ENCODE results near the gene NUP62. TPM values are rescaled to one million over a fixed set of nuclear protein-coding genes. Genes with fewer than 3 reads are reported as not detected.

Gene NUP62
- total RNA-seq (2021; ENCODE audit: unreplicated experiment), result 85.2 TPM
- 61.1 and 61.5 TPM in 2 replicates for polyA plus RNA-seq (2012)
- Bru-seq, nascent RNA, result percentile 89 among the genes with signal in this experiment
- BruChase-seq, experiment 1, labeled RNA remaining after a 6-hour chase, result percentile 93 among the genes with signal in this experiment
- BruChase-seq, experiment 2, labeled RNA remaining after a 2-hour chase, result percentile 98 among the genes with signal in this experiment
- long read RNA-seq, transcript NUP62-202 (2 exons, 3,479 nt), result minor isoform, 41 of 204 reads
- long read RNA-seq, transcript NUP62-208 (2 exons, 3,590 nt), result minor isoform, 5 of 204 reads
- long read RNA-seq, transcript NUP62-201 (3 exons, 2,870 nt), result major isoform, 42 of 204 reads
- long read RNA-seq, transcript NUP62-211 (3 exons, 2,053 nt), result minor isoform, 33 of 204 reads
- long read RNA-seq, partial matches to known transcripts, result 0 of 204 reads
- long read RNA-seq, other reads (novel, unspliced or antisense), result 78 of 204 reads

GRCh38 chr19:49929121-49929610 is at the start of gene NUP62, which contains the start of gene ATF5:
NUP62 (minus strand) TSS chr19:49929504; CDS start chr19:49909807, 19,697 bp downstream.
ATF5 (plus strand) TSS chr19:49929205; CDS start chr19:49930851, 1,646 bp downstream.
- H2AFZ ChIP-seq (ENCODE audit: low read depth, low read length, poor library complexity, severe bottlenecking), result no peak within 1 kb of the TSS
- no peaks in the 10 kb centered on the region for H4K20me1 ChIP-seq (ENCODE audit: insufficient read depth)
- H3K4me1 ChIP-seq (ENCODE audit: control insufficient read depth in 1 of 2, insufficient read depth in 2 of 2, low read length in 2 of 2), result peaks cover 11 to 29% of the 10 kb centered on the region in 2 experiments; a peak in 3 of 4 replicates
- peak within 1 kb of the TSS; percentile 58 to 97 for H3K4me3 ChIP-seq (replicated peaks in 1 of 2; ENCODE audit: low read depth in 1 of 2, low read length in 2 of 2)
- RAD21 ChIA-PET (ENCODE audit: low non-redundant PET in 1 of 2, low total read pairs in 2 of 2, uncharacterized antibody in 2 of 2, unreplicated experiment in 2 of 2), result interaction anchor here in 1 of 2 experiments (1.1 kb wide), 1 partner anchor 64 kb away, joined by 4 read pairs; no protein-coding TSS in a partner anchor
- peaks cover 6 to 34% of the 10 kb centered on the region in 2 experiments; a peak in 3 of 4 replicates for H3K36me3 ChIP-seq (ENCODE audit: control insufficient read depth in 1 of 2, insufficient read depth in 2 of 2, low read length in 2 of 2)
- ATAC-seq, result peak; percentile 49
- H3K27me3 ChIP-seq (ENCODE audit: insufficient read depth, low read length), result no peaks in the 10 kb centered on the region
- peak within 1 kb of the TSS; percentile 82 for H3K9ac ChIP-seq (ENCODE audit: low read length)
- H3K9me2 ChIP-seq (ENCODE audit: insufficient read depth), result no peaks in the 10 kb centered on the region
- CTCF ChIA-PET, result interaction anchor here (0.8 to 1.6 kb wide), 3 partner anchors 9 to 207 kb away, joined by 3 to 7 read pairs (median 4); no protein-coding TSS in a partner anchor
- H3K9me3 ChIP-seq (ENCODE audit: control insufficient read depth in 1 of 2, insufficient read depth in 1 of 2, low read depth in 1 of 2, low read length in 2 of 2), result no peaks in the 10 kb centered on the region
- intact Hi-C loops (cut with micrococcal nuclease), result no loop called here
- DNase-seq (ENCODE audit: low read depth, low spot score), result peak; percentile 59
- peaks cover 58% of the 10 kb centered on the region for H3K79me2 ChIP-seq (ENCODE audit: insufficient read depth, low read length)
- peak within 1 kb of the TSS; percentile 100 for H3K4me2 ChIP-seq (ENCODE audit: low read length)
- TSS peak; percentile 83 for BruUV-seq (replicated peaks)
- POLR2A ChIA-PET, result interaction anchor here (0.8 to 1.8 kb wide), 11 partner anchors 11 to 253 kb away, joined by 3 to 12 read pairs (median 4); partner anchors contain the start of gene AKT1S1
- H3K27ac ChIP-seq (ENCODE audit: low read depth, low read length), result peak within 1 kb of the TSS; percentile 99
- TF ChIP-seq POLR2AphosphoS5 (IDR thresholded peaks at IDR 0.05; ENCODE audit: low read depth, low read length) (peak; percentile 86), EZH2phosphoT487 (IDR thresholded peaks at IDR 0.05; ENCODE audit: borderline replicate concordance) (no peak), TCF7L2 (IDR thresholded peaks at IDR 0.05; ENCODE audit: borderline replicate concordance, extremely low read depth, insufficient read depth, insufficient read length) (no peak), ZFX (IDR thresholded peaks at IDR 0.05) (peak; percentile 64; the same call in 1 of the 2 replicates), SP1 (IDR thresholded peaks at IDR 0.05; ENCODE audit: low read depth) (peak; percentile 19; the same call in 1 of the 2 replicates), EGR1 (IDR thresholded peaks at IDR 0.05; ENCODE audit: low read depth) (no peak), YY1 (IDR thresholded peaks at IDR 0.05; ENCODE audit: extremely low read depth, insufficient replicate concordance, low read depth, low read length) (no peak), SRF (IDR thresholded peaks at IDR 0.05; ENCODE audit: low read depth) (no peak), CBX3 (IDR thresholded peaks at IDR 0.05; ENCODE audit: low read depth) (no peak), EZH2 (IDR thresholded peaks at IDR 0.05) (no peak), POLR2A (IDR thresholded peaks at IDR 0.05; ENCODE audit: borderline replicate concordance, extremely low read depth, insufficient read depth, insufficient read length) (peak; percentile 86), ZBTB33 (IDR thresholded peaks at IDR 0.05; ENCODE audit: extremely low read depth, insufficient replicate concordance, low read length) (no peak), MAX (IDR thresholded peaks at IDR 0.05) (peak; percentile 96), CTCF (IDR thresholded peaks at IDR 0.05 in 2 of 3, conservative IDR thresholded peaks at IDR 0.05 in 1 of 3; ENCODE audit: borderline replicate concordance in 1 of 3, insufficient read depth in 1 of 3, low read depth in 2 of 3, low read length in 2 of 3) (no peak), REST (IDR thresholded peaks at IDR 0.05; ENCODE audit: low read depth) (no peak), RAD21 (IDR thresholded peaks at IDR 0.05; ENCODE audit: low read depth) (no peak), JUND (IDR thresholded peaks at IDR 0.05) (no peak)
